ENCODE data around the gene DDX31. TPM values are rescaled to one million over a fixed set of nuclear protein-coding genes. Genes with fewer than 3 reads are reported as not detected.

The DDX31 gene
- total RNA-seq, 1 donor from 2014 or later, result 15.8 TPM

DNA sequence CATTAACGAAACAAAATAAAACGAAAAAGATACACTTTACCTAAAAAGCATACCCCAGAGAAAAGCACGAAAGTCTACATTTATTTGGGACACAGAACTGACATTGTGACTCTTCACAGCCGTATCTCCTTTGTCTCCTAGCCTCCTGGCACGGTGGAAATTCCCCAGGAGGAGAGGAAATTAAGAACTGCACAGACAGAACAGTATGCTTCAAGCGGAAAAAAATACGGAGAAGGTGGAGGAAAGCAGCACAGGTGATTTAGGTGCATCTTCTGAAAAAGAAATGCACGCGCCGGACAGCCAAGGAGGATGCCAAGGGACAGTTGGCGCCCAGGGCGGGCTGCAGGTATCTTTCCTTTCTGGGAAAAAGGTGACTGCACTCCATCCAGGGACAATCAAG lies 32.0 kb downstream of the DDX31 start:
- no peaks in the 10 kb centered on the region for H3K9me3 Mint-ChIP-seq (ENCODE audit: unreplicated experiment)
- peaks cover 12% of the 10 kb centered on the region for H3K4me1 Mint-ChIP-seq (ENCODE audit: unreplicated experiment)
- peaks cover 18% of the 10 kb centered on the region for H3K36me3 Mint-ChIP-seq (ENCODE audit: low read depth, unreplicated experiment)
- peaks cover 3% of the 10 kb centered on the region for H3K27me3 Mint-ChIP-seq (ENCODE audit: unreplicated experiment)
- TF ChIP-seq, protein P1, sequence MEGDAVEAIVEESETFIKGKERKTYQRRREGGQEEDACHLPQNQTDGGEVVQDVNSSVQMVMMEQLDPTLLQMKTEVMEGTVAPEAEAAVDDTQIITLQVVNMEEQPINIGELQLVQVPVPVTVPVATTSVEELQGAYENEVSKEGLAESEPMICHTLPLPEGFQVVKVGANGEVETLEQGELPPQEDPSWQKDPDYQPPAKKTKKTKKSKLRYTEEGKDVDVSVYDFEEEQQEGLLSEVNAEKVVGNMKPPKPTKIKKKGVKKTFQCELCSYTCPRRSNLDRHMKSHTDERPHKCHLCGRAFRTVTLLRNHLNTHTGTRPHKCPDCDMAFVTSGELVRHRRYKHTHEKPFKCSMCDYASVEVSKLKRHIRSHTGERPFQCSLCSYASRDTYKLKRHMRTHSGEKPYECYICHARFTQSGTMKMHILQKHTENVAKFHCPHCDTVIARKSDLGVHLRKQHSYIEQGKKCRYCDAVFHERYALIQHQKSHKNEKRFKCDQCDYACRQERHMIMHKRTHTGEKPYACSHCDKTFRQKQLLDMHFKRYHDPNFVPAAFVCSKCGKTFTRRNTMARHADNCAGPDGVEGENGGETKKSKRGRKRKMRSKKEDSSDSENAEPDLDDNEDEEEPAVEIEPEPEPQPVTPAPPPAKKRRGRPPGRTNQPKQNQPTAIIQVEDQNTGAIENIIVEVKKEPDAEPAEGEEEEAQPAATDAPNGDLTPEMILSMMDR (IDR thresholded peaks at IDR 0.05; ENCODE audit: unreplicated experiment), result no peak
- DNase-seq (ENCODE audit: low spot score), result no peak
- H3K4me3 Mint-ChIP-seq (ENCODE audit: unreplicated experiment), result no peak overlapping the region
- H3K27ac Mint-ChIP-seq (ENCODE audit: unreplicated experiment), result no peak overlapping the region

DNA sequence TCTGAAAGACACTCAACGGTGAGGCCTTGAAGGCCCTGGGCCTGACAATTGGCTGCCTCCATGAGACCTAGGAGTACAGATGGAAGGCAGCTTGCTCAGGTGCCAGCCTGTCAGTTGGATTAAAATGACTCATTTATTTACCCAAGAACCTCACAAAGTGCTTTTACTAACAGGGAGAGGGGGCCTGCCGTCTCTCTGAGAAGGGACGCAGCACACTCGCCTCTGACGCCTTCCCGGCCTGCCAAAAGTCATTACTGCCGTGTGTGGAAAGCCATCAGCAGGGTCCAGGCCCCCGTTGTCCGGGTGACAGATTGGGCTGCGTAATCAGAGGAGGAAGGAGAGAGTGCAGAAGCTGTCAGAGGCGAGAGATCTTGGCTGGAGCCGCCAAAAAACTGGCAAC lies 32.4 kb downstream of the DDX31 start:
- Mint-ChIP-seq H3K4me1 (ENCODE audit: unreplicated experiment) (peaks cover 12% of the 10 kb centered on the region), H3K9me3 (ENCODE audit: unreplicated experiment) (no peaks in the 10 kb centered on the region), H3K4me3 (ENCODE audit: unreplicated experiment) (no peak overlapping the region), H3K27ac (ENCODE audit: unreplicated experiment) (no peak overlapping the region), H3K36me3 (ENCODE audit: low read depth, unreplicated experiment) (peaks cover 18% of the 10 kb centered on the region), H3K27me3 (ENCODE audit: unreplicated experiment) (peaks cover 3% of the 10 kb centered on the region)
- TF ChIP-seq, protein P1 (IDR thresholded peaks at IDR 0.05; ENCODE audit: unreplicated experiment), result no peak
- no peak for DNase-seq (ENCODE audit: low spot score)

DNA sequence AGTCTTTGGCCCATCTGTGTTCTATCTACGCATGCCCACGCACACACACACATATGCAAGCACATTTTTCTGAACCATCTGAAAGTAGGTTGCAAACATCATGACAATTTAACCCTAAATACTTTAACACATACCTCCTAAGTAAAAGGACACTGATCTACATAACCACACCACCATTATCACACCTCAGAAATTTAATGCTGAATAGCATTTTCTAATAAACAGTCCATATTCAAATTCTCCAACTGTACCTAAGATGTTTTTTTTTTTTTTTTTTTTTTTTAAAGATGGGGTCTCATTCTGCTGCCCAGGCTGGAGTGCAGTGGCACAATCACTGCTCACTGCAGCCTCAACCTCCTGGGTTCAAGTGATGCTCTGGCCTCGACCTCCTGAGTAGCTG lies 35.5 kb downstream of the DDX31 start:
- TF ChIP-seq, protein P1 (IDR thresholded peaks at IDR 0.05; ENCODE audit: unreplicated experiment), result no peak
- no peak for DNase-seq (ENCODE audit: low spot score)

DNA sequence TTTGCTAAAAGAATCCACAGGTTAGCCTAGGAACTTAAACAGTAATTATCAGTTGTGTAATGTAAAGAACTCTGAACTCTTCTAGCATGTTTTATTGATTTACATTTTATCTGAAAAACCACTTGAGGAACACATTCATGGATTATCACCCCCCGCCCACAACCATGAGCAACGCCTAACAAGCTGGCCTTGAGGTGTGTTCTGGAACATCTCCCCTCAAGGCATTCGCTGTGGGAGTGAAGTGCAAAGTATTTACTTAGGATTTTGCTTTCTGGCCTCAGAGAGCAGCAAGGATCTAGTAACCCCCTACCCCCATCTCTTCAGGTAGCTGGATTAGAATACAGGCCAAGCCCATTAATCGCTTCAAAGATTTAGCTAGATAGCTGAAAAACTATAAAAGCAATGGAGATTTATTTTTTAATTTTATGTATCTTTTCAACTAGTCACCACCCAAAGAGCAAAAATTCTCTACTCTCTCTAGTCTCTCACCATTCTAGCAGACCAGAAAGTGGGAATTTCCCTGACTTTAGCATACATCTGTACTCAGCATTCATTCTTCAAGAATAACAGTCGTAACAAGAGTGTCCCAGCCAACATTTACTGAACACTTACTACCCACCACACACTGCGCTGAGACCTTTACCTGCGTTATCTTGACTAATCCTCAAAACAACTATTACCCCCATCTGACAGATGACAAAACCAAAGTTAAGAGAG lies 37.2 kb downstream of the DDX31 start:
- Mint-ChIP-seq H3K27ac (ENCODE audit: unreplicated experiment) (no peak overlapping the region), H3K27me3 (ENCODE audit: unreplicated experiment) (peaks cover 4% of the 10 kb centered on the region), H3K9me3 (ENCODE audit: unreplicated experiment) (no peaks in the 10 kb centered on the region), H3K4me3 (ENCODE audit: unreplicated experiment) (no peak overlapping the region), H3K36me3 (ENCODE audit: low read depth, unreplicated experiment) (peaks cover 38% of the 10 kb centered on the region), H3K4me1 (ENCODE audit: unreplicated experiment) (peaks cover 33% of the 10 kb centered on the region)
- TF ChIP-seq, protein P1 (IDR thresholded peaks at IDR 0.05; ENCODE audit: unreplicated experiment), result no peak
- DNase-seq (ENCODE audit: low spot score), result no peak

More for the DNA sequence above, 35.5 kb downstream of the DDX31 start:
- Mint-ChIP-seq H3K4me3 (ENCODE audit: unreplicated experiment) (no peak overlapping the region), H3K36me3 (ENCODE audit: low read depth, unreplicated experiment) (peaks cover 45% of the 10 kb centered on the region), H3K27ac (ENCODE audit: unreplicated experiment) (no peak overlapping the region), H3K9me3 (ENCODE audit: unreplicated experiment) (no peaks in the 10 kb centered on the region), H3K27me3 (ENCODE audit: unreplicated experiment) (peaks cover 4% of the 10 kb centered on the region), H3K4me1 (ENCODE audit: unreplicated experiment) (peaks cover 16% of the 10 kb centered on the region)

DNA sequence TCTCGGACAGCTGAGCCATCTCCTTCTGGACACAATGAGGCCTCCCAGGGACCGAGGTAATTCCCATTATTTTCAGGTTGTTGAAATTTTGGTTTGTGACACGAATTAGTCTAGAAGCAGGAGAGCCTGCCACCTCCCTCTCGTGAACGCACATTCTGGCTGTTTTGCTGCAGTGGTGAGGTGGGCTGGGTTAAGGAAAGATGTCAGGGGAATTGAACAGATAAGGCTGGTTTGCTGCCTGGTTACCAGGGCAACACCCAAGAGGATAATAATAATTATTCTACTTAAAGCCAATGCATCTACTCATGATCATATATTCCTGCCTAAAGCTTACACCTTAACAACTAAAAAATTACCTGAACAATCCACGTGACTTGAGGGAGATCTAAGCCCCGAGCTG lies 38.1 kb downstream of the DDX31 start:
- Mint-ChIP-seq H3K27me3 (ENCODE audit: unreplicated experiment) (peaks cover 4% of the 10 kb centered on the region), H3K4me3 (ENCODE audit: unreplicated experiment) (no peak overlapping the region), H3K27ac (ENCODE audit: unreplicated experiment) (peak overlapping the region; percentile 43), H3K4me1 (ENCODE audit: unreplicated experiment) (peaks cover 37% of the 10 kb centered on the region), H3K36me3 (ENCODE audit: low read depth, unreplicated experiment) (peaks cover 31% of the 10 kb centered on the region), H3K9me3 (ENCODE audit: unreplicated experiment) (no peaks in the 10 kb centered on the region)
- DNase-seq (ENCODE audit: low spot score), result no peak
- TF ChIP-seq, protein P1 (IDR thresholded peaks at IDR 0.05; ENCODE audit: unreplicated experiment), result no peak

Data from endothelial cell (in vitro differentiated cells).